COLO668 (cell line): ENCODE data around the gene EPHA8.
A peak's percentile ranks its signal among the peaks of the same experiment; 100 is the strongest.

Source experiments
- DNase-seq: peaks from one replicate; lab custom pipeline; 2025; ENCODE audit not compliant: unreplicated experiment; lab: John Stamatoyannopoulos, UW

EPHA8 gene

GRCh38 chr1:22588899-22589422 lies 25.7 kb downstream of the EPHA8 start:
- peak; percentile 34 for DNase-seq

- DNase-seq, result no peak
Observed at GRCh38 chr1:22591576-22591975, 28.3 kb downstream of the EPHA8 start.

GRCh38 chr1:22592051-22592450 lies 28.8 kb downstream of the EPHA8 start:
- DNase-seq, result no peak

GRCh38 chr1:22592919-22593790 lies 29.9 kb downstream of the EPHA8 start:
- DNase-seq, result peak; percentile 49

- no peak for DNase-seq
Observed at GRCh38 chr1:22594396-22594795, 31.1 kb downstream of the EPHA8 start.

GRCh38 chr1:22595108-22595507 lies 31.8 kb downstream of the EPHA8 start:
- DNase-seq, result no peak

GRCh38 chr1:22597301-22597965 lies 34.1 kb downstream of the EPHA8 start:
- no peak for DNase-seq

- no peak for DNase-seq
Observed at GRCh38 chr1:22597996-22598395, 34.7 kb downstream of the EPHA8 start.

GRCh38 chr1:22598736-22599135 lies 35.4 kb downstream of the EPHA8 start:
- no peak for DNase-seq

- DNase-seq, result peak; percentile 78
Observed at GRCh38 chr1:22600071-22600816, 37.0 kb downstream of the EPHA8 start.

- no peak for DNase-seq
Observed at GRCh38 chr1:22600817-22601605, 37.7 kb downstream of the EPHA8 start.

- no peak for DNase-seq
Observed at GRCh38 chr1:22601610-22602009, 38.3 kb downstream of the EPHA8 start.

GRCh38 chr1:22602060-22602740 lies 38.9 kb downstream of the EPHA8 start:
- DNase-seq, result no peak

- DNase-seq, result no peak
Observed at GRCh38 chr1:22606161-22606560, 42.9 kb downstream of the EPHA8 start.

- no peak for DNase-seq
Observed at GRCh38 chr1:22607154-22607553, 43.9 kb downstream of the EPHA8 start.

GRCh38 chr1:22608361-22608760 lies 45.1 kb downstream of the EPHA8 start:
- no peak for DNase-seq

GRCh38 chr1:22609291-22609690 lies 46.0 kb downstream of the EPHA8 start:
- DNase-seq, result no peak

GRCh38 chr1:22611530-22611947 lies 48.2 kb downstream of the EPHA8 start:
- DNase-seq, result no peak

GRCh38 chr1:22612671-22613571 lies 49.6 kb downstream of the EPHA8 start:
- DNase-seq, result peak; percentile 66
